HEK293 (cell line): ENCODE results near the gene KSR1.

Source experiments
- HOXC10 ChIP-seq: sonication (generic); formaldehyde crosslinking; IDR thresholded peaks from 2 replicates; pipeline ENCODE4 v1.8.1; 2023; ENCODE audit warnings: mild to moderate bottlenecking, missing genetic modification reagents
- ZIC2 ChIP-seq: fragments of 450-650 bp; formaldehyde crosslinking; IDR thresholded peaks from 2 replicates; pipeline ENCODE4 v1.5.1; 2016; ENCODE audit warnings: missing biosample characterization, missing genetic modification characterization
- ZNF114 ChIP-seq: fragments of 450-650 bp; formaldehyde crosslinking; IDR thresholded peaks from 2 replicates; pipeline ENCODE4 v1.5.0; 2017; ENCODE audit warnings: missing biosample characterization, missing genetic modification characterization
- ZNF175 ChIP-seq: fragments of 450-650 bp; formaldehyde crosslinking; IDR thresholded peaks from 2 replicates; pipeline ENCODE4 v1.5.1; 2016; ENCODE audit warnings: missing biosample characterization, missing genetic modification characterization
- ZNF350 ChIP-seq: fragments of 450-650 bp; formaldehyde crosslinking; IDR thresholded peaks from 2 replicates; pipeline ENCODE4 v1.5.0; 2017; ENCODE audit warnings: missing biosample characterization, mild to moderate bottlenecking, missing genetic modification characterization
- ZNF354C ChIP-seq: fragments of 450-650 bp; formaldehyde crosslinking; IDR thresholded peaks from 2 replicates; pipeline ENCODE4 v1.5.1; 2016; ENCODE audit warnings: missing biosample characterization, missing genetic modification characterization, low read depth, borderline replicate concordance
- ZNF416 ChIP-seq: fragments of 450-650 bp; formaldehyde crosslinking; IDR thresholded peaks from 2 replicates; pipeline ENCODE4 v1.5.1; 2016; ENCODE audit warnings: missing biosample characterization, missing genetic modification characterization
- ZNF785 ChIP-seq: fragments of 450-650 bp; formaldehyde crosslinking; IDR thresholded peaks from 2 replicates; pipeline ENCODE4 v1.5.1; 2016; ENCODE audit warnings: missing biosample characterization, missing genetic modification characterization
- ZSCAN18 ChIP-seq: fragments of 450-650 bp; formaldehyde crosslinking; IDR thresholded peaks from 2 replicates; pipeline ENCODE4 v1.5.1; 2016; ENCODE audit warnings: missing biosample characterization, missing genetic modification characterization
- TF ChIP-seq, protein P1 (sequence below): fragments of 450-650 bp; formaldehyde crosslinking; IDR thresholded peaks from 2 replicates; pipeline ENCODE4 v1.5.1; 2016; ENCODE audit warnings: missing biosample characterization, missing genetic modification characterization
- TF ChIP-seq, protein P2 (sequence below): fragments of 450-650 bp; formaldehyde crosslinking; IDR thresholded peaks from 2 replicates; pipeline ENCODE4 v1.5.1; 2016; ENCODE audit warnings: missing biosample characterization, missing genetic modification characterization
- TF ChIP-seq, protein P3 (sequence below): fragments of 450-650 bp; formaldehyde crosslinking; IDR thresholded peaks from 2 replicates; pipeline ENCODE4 v1.5.1; 2016; ENCODE audit warnings: missing biosample characterization, missing genetic modification characterization

DNA sequence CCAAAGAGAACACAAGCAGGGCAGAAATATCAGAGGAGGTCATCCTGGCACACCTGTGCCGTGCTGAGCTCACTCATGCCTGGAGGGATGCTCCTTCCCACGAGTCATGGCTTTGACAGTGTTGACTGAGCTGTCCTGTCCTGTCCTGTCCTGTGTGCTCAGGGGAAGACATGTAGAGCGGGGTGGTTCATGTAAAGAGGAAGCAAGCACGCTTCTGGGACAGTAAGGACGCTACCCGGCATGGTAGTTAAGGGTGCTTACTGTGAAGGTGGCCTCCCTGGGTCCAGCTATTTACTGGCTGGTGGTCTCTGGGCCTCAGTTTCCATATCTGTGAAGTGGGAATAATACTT lies 175.1 kb downstream of the KSR1 start:
- no peak for TF ChIP-seq ZNF416 (tag by site-specific recombination)
- TF ChIP-seq ZNF114, result no peak
- TF ChIP-seq ZSCAN18, result no peak
- TF ChIP-seq, protein P1, sequence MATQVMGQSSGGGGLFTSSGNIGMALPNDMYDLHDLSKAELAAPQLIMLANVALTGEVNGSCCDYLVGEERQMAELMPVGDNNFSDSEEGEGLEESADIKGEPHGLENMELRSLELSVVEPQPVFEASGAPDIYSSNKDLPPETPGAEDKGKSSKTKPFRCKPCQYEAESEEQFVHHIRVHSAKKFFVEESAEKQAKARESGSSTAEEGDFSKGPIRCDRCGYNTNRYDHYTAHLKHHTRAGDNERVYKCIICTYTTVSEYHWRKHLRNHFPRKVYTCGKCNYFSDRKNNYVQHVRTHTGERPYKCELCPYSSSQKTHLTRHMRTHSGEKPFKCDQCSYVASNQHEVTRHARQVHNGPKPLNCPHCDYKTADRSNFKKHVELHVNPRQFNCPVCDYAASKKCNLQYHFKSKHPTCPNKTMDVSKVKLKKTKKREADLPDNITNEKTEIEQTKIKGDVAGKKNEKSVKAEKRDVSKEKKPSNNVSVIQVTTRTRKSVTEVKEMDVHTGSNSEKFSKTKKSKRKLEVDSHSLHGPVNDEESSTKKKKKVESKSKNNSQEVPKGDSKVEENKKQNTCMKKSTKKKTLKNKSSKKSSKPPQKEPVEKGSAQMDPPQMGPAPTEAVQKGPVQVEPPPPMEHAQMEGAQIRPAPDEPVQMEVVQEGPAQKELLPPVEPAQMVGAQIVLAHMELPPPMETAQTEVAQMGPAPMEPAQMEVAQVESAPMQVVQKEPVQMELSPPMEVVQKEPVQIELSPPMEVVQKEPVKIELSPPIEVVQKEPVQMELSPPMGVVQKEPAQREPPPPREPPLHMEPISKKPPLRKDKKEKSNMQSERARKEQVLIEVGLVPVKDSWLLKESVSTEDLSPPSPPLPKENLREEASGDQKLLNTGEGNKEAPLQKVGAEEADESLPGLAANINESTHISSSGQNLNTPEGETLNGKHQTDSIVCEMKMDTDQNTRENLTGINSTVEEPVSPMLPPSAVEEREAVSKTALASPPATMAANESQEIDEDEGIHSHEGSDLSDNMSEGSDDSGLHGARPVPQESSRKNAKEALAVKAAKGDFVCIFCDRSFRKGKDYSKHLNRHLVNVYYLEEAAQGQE (tag by site-specific recombination), result no peak
- TF ChIP-seq, protein P2, sequence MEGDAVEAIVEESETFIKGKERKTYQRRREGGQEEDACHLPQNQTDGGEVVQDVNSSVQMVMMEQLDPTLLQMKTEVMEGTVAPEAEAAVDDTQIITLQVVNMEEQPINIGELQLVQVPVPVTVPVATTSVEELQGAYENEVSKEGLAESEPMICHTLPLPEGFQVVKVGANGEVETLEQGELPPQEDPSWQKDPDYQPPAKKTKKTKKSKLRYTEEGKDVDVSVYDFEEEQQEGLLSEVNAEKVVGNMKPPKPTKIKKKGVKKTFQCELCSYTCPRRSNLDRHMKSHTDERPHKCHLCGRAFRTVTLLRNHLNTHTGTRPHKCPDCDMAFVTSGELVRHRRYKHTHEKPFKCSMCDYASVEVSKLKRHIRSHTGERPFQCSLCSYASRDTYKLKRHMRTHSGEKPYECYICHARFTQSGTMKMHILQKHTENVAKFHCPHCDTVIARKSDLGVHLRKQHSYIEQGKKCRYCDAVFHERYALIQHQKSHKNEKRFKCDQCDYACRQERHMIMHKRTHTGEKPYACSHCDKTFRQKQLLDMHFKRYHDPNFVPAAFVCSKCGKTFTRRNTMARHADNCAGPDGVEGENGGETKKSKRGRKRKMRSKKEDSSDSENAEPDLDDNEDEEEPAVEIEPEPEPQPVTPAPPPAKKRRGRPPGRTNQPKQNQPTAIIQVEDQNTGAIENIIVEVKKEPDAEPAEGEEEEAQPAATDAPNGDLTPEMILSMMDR (tag by site-specific recombination), result no peak
- no peak for TF ChIP-seq ZNF350 (tag by site-specific recombination)
- TF ChIP-seq HOXC10 (CRISPR knock-in tag), result no peak
- TF ChIP-seq ZNF354C, result no peak
- TF ChIP-seq ZIC2, result no peak
- TF ChIP-seq, protein P3, sequence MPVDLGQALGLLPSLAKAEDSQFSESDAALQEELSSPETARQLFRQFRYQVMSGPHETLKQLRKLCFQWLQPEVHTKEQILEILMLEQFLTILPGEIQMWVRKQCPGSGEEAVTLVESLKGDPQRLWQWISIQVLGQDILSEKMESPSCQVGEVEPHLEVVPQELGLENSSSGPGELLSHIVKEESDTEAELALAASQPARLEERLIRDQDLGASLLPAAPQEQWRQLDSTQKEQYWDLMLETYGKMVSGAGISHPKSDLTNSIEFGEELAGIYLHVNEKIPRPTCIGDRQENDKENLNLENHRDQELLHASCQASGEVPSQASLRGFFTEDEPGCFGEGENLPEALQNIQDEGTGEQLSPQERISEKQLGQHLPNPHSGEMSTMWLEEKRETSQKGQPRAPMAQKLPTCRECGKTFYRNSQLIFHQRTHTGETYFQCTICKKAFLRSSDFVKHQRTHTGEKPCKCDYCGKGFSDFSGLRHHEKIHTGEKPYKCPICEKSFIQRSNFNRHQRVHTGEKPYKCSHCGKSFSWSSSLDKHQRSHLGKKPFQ, result no peak
- no peak for TF ChIP-seq ZNF175 (tag by site-specific recombination)
- TF ChIP-seq ZNF785 (tag by site-specific recombination), result no peak
